IPS DF 6.9 (cell line): ENCODE results near the gene SPOP.
"Not testable (repeated sequence)": the region's sequence is repeated elsewhere in the genome, so short reads cannot be mapped to it uniquely, and the experiment has no call there.

Experiments
- DNase-seq: peaks from one replicate; pipeline ENCODE4 v3.0.0-alpha.2; 2013; ENCODE audit warnings: low read depth, low spot score
- H3K27ac ChIP-seq: one replicate; pipeline ENCODE4 v1.5.1; 2013; ENCODE audit warnings: low read length, control low read depth
- H3K27me3 ChIP-seq: 2 replicates; pipeline ENCODE4 v1.6.1; 2013; ENCODE audit warnings: mild to moderate bottlenecking, low read length; ENCODE audit not compliant: control insufficient read depth, insufficient read depth
- H3K36me3 ChIP-seq: 2 replicates; pipeline ENCODE4 v1.6.1; 2013; ENCODE audit warnings: low read length; ENCODE audit not compliant: control insufficient read depth, insufficient read depth
- H3K4me1 ChIP-seq: 2 replicates; pipeline ENCODE4 v1.6.1; 2013; ENCODE audit warnings: low read length; ENCODE audit not compliant: control insufficient read depth, insufficient read depth
- H3K4me3 ChIP-seq: 2 replicates; pipeline ENCODE4 v1.5.1; 2013; ENCODE audit warnings: mild to moderate bottlenecking, low read length
- H3K9me3 ChIP-seq: 2 replicates; pipeline ENCODE4 v1.6.1; 2013; ENCODE audit warnings: low read length, inconsistent platforms; ENCODE audit not compliant: control insufficient read depth, insufficient read depth
- WGBS: extraction: QIAGEN DNeasy Blood & Tissue Kit; methylation state at CpG from one replicate; pipeline ENCODE4 v1.1.7; 2013; ENCODE audit warnings: mixed read lengths, missing lambda C conversion rate; ENCODE audit not compliant: insufficient read length, insufficient coverage; 5-methylcytosine and 5-hydroxymethylcytosine counted together

Gene SPOP

DNA sequence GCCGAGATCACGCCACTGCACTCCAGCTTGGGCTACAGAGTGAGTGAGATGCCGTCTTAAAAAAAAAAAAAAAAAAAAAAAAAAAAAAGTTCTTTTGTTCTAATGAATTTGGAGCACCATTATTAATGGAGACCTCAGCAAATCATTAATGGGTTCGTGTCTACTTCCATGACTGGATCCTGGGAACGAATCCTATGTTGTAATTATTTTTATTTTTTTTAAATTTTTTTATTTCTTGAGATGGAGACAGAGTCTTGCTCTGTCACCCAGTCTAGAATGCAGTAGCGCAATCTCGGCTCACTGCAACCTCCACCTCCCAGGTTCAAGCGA lies 30.7 kb downstream of the SPOP start:
- no CpG with 5 or more reads among the region's 8 CpGs for WGBS
- Histone ChIP-seq H3K27ac (no peak overlapping the region), H3K9me3 (no peaks in the 10 kb centered on the region), H3K4me3 (no peak overlapping the region), H3K4me1 (no peaks in the 10 kb centered on the region; the same call in 1 of the 2 replicates), H3K36me3 (no peaks in the 10 kb centered on the region), H3K27me3 (no peaks in the 10 kb centered on the region)
- no peak for DNase-seq

DNA sequence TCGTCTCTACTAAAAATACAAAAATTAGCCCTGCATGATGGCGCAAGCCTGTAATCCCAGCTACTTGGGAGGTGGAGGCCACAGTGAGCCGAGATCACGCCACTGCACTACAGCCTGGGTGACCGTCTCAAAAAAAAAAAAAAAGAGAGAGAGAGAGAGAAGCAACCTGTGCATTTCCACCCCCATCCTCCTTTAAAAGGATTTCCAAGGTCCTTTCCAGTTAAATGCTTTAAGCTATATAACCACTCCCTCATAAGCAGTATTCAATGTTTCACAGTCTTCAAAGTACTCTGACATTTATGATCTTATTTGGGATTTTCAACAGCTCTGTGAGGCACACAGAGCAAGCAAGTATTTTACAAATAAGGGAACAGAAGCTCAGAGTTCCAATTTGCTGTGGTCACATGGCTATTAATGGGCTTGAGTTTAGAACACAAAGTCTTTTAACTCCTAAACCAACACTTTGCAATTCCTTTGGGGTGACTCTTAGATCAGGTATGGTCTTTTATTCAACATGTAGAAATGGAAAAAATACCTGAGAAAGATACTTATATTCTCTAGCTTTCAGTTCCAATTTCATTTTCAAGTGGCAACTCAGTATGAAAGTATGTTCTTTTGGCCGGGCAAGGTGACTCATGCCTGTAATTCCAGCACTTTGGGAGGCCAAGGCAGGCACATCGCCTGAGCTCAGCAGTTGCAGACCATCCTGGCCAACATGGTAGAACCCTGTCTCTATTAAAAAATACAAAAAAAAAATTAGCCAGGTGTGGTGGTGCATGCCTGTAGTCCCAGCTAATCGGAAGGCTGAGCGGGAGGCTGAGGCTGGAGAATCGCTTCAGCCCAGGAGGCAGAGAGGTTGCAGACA lies 31.3 kb downstream of the SPOP start:
- no peaks in the 10 kb centered on the region for H3K36me3 ChIP-seq
- H3K4me1 ChIP-seq, result no peaks in the 10 kb centered on the region; the same call in 1 of the 2 replicates
- H3K27me3 ChIP-seq, result no peaks in the 10 kb centered on the region
- no peak for DNase-seq
- no peak overlapping the region for H3K4me3 ChIP-seq
- no CpG with 5 or more reads among the region's 10 CpGs for WGBS
- no peaks in the 10 kb centered on the region for H3K9me3 ChIP-seq
- H3K27ac ChIP-seq, result no peak overlapping the region

DNA sequence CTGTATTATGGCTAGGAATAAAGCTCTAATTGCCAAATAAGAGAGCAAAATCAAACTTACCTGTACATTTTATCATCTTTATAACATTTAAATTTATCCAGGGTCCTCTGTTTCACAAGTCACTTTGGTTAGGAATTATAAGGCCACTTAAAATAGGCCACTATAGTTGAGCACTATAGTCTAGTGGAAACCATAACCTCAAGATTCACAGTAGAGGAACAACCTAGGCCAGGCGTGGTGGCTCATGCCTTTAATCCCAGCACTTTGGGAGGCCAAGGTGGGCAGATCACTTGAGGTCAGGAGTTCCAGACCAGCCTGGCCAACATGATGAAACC lies 31.9 kb downstream of the SPOP start:
- H3K27me3 ChIP-seq, H3K36me3 ChIP-seq, DNase-seq, H3K4me3 ChIP-seq, H3K4me1 ChIP-seq, H3K9me3 ChIP-seq, H3K27ac ChIP-seq: not testable (repeated sequence)
- no CpG with 5 or more reads among the region's 1 CpG for WGBS

DNA sequence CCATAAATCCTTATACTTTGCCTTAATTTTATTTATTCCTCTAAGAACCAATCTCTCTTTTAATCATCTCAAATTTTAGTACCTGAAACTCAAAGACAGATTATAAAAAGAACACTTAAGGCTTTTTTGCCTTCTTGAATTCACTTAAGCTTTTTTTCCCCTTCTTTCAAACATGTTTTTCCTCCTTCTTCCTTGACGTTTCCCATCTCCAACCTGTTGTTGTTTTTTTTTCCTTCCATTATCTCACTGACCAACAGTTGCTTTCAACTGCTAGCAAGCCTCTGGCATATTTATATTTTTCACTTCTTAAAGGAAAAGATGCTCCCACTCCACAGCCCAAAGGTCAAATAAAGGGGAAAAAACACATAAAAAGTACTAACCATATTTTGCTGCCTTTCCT lies 32.2 kb downstream of the SPOP start:
- no peaks in the 10 kb centered on the region for H3K9me3 ChIP-seq
- H3K27ac ChIP-seq, result no peak overlapping the region
- no peaks in the 10 kb centered on the region for H3K27me3 ChIP-seq
- no peaks in the 10 kb centered on the region for H3K36me3 ChIP-seq
- no peak overlapping the region for H3K4me3 ChIP-seq
- no CpG with 5 or more reads among the region's 1 CpG for WGBS
- DNase-seq, result no peak
- H3K4me1 ChIP-seq, result no peaks in the 10 kb centered on the region; the same call in 1 of the 2 replicates

DNA sequence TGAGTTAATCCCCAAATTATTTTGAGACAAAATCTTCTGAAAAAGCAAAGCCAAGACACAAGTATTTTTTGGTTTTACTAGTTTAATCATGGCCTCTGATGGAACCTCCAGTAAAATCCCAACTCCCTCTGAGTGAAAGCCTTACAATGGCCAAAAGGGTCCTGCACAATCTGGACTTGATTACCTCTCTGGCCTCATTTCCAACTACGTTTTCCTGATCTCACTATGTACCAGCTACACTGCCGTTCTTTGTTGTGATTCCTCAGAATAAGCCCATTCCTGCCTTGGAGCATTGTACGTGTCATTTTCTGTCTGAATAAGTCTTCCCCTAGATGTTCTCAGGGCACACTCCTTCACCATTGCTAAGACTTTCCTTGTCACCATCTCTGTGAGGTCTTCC lies 37.3 kb downstream of the SPOP start:
- no peak overlapping the region for H3K27ac ChIP-seq
- H3K27me3 ChIP-seq, result no peaks in the 10 kb centered on the region
- no peak overlapping the region for H3K4me3 ChIP-seq
- no peak for DNase-seq
- no peaks in the 10 kb centered on the region for H3K36me3 ChIP-seq
- no CpG with 5 or more reads among the region's 3 CpGs for WGBS
- H3K9me3 ChIP-seq, result no peaks in the 10 kb centered on the region
- H3K4me1 ChIP-seq, result no peaks in the 10 kb centered on the region

DNA sequence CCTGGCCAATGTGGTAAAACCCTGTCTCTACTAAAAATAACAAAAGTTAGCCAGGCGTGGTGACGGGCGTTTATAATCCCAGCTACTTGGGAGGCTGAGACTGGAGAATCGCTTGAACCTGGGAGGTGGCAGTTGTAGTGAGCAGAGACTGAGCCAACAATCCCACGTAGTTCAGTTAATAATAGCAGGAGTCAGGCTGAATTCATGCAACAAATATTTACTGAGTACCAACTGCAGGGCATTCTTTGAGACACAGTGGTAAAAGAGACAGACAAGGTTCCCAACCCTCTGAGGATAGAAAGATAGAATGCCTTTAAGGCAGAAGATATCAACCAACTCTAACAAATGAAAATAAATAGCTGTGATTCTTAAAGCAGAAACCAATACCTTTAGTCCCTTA lies 39.1 kb downstream of the SPOP start:
- no peaks in the 10 kb centered on the region for H3K4me1 ChIP-seq
- no peak overlapping the region for H3K4me3 ChIP-seq
- WGBS, result no CpG with 5 or more reads among the region's 5 CpGs
- H3K9me3 ChIP-seq, result no peaks in the 10 kb centered on the region
- H3K27ac ChIP-seq, result no peak overlapping the region
- H3K27me3 ChIP-seq, result no peaks in the 10 kb centered on the region
- H3K36me3 ChIP-seq, result no peaks in the 10 kb centered on the region
- DNase-seq, result no peak

DNA sequence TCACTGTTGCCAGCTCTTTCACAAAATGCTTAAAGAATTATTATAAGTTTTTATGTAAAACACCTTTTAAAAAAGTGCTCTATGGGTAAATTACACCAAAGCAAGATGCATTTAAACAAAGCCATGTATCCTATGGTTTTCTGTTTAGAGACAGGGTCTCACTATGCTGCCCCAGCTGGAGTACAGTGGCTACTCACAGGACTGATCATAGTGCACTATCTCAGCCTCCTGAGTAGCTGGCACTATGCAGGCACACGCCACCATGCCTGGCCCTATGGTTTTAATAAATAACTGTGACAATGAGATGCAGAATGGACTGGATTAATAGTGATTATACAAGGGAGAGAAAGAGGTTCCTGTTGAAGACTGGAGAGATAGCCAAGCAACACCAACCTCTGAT lies 40.2 kb downstream of the SPOP start:
- no CpG with 5 or more reads among the region's 1 CpG for WGBS
- no peak for DNase-seq
- H3K36me3 ChIP-seq, result no peaks in the 10 kb centered on the region
- H3K4me3 ChIP-seq, result no peak overlapping the region
- H3K27ac ChIP-seq, result no peak overlapping the region
- no peaks in the 10 kb centered on the region for H3K9me3 ChIP-seq
- H3K27me3 ChIP-seq, result no peaks in the 10 kb centered on the region
- no peaks in the 10 kb centered on the region for H3K4me1 ChIP-seq

DNA sequence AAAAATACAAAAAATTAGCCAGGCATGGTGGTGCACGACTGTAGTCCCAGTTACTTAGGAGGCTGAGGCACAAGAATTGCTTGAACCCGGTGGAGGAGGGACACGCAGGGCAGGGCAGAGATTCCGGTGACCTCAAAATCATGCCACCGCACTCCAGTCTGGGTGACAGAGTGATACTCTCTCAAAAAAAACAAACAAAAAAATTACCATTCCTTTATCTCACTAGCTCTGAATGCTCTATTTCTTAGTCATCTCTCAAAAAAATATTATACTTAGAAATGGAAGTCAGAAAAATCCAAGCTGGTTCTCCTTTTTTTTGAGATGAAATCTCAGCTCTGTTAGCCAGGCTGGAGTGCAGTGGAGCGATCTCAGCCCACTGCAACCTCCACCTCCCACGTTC lies 40.8 kb downstream of the SPOP start:
- Histone ChIP-seq H3K27me3 (no peaks in the 10 kb centered on the region), H3K4me3 (no peak overlapping the region), H3K36me3 (no peaks in the 10 kb centered on the region), H3K9me3 (no peaks in the 10 kb centered on the region), H3K4me1 (no peaks in the 10 kb centered on the region), H3K27ac (no peak overlapping the region)
- no CpG with 5 or more reads among the region's 7 CpGs for WGBS
- DNase-seq, result no peak

DNA sequence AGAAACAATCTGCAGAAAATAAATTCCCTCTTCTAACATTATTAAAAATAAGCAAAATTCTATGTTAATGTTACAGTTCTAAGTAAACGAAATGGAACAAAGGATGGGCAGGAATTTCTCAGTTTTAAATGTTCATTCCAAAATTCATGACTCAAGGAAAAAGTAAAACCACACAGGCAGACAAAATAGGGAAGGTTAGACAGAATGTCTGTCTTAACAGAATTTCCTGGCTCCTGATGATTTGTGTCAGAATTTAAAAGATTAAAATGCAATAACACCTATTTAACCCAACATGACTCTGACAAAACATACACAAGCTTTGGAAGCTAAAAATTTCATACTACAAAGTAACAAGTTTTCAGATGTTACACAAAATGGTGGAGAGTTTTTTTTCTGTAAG lies 42.8 kb downstream of the SPOP start:
- Histone ChIP-seq H3K27ac (no peak overlapping the region), H3K9me3 (no peaks in the 10 kb centered on the region), H3K4me1 (no peaks in the 10 kb centered on the region), H3K4me3 (no peak overlapping the region), H3K36me3 (no peaks in the 10 kb centered on the region), H3K27me3 (no peaks in the 10 kb centered on the region)
- DNase-seq, result no peak
- no CpG with 5 or more reads among the region's 1 CpG for WGBS

DNA sequence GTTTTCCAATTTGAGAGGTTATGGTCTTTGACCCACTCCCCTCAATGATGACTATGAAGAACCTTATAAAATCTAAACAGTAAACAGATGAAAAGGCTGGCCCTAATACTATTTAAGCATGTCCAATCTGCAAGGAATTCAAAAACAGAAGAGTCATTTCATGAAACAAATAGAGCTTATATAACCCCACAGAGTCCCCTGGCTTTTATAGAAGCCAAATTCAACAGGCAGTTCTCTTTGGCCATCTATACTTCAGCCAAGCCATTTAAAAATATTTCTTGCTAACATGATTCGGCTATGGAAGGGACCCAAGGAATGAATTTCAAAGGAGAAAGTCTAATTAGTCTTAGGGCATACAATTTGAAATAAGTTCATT lies 43.4 kb downstream of the SPOP start:
- H3K27me3 ChIP-seq, result no peaks in the 10 kb centered on the region
- H3K36me3 ChIP-seq, result no peaks in the 10 kb centered on the region
- no peak overlapping the region for H3K4me3 ChIP-seq
- no peaks in the 10 kb centered on the region for H3K4me1 ChIP-seq
- H3K27ac ChIP-seq, result no peak overlapping the region
- no peaks in the 10 kb centered on the region for H3K9me3 ChIP-seq
- WGBS, result no CpG with 5 or more reads among the region's 1 CpG
- DNase-seq, result no peak

DNA sequence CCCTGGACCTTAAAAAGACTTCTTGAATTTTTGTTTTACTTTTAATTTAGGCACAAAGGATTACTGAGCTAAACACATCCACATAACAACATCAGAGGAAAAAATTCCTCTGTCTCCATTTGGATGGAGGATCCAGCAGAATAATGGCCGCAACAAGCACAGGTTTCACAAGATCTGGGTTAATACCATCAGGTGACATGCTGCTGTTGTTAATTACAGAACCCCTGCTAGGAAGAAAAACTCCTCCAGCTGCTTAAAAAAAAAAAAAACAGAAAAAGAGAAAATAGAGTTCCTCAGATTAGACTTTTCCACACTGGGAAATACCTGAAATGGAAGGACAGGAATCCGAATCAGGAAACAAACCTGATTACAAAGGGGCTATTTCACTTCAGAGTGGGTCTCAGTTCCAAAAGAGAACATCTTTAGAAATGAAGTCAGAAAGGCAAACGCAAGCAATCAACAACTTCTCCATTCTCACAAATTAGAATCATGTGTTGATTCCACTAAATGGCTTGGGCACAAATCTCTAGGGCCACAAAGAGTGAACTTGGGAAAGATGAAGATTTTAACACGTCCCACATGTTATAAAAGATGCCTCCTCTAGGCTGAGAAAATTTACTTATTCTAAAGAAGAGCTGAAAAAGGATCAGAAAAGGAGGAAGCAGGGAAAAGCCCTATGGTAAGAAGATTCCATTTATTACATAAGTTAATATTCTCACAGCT lies 44.0 kb downstream of the SPOP start:
- H3K9me3 ChIP-seq, result no peaks in the 10 kb centered on the region
- no peaks in the 10 kb centered on the region for H3K27me3 ChIP-seq
- no peaks in the 10 kb centered on the region for H3K4me1 ChIP-seq
- DNase-seq, result no peak
- no peak overlapping the region for H3K27ac ChIP-seq
- H3K4me3 ChIP-seq, result no peak overlapping the region
- WGBS, result no CpG with 5 or more reads among the region's 4 CpGs
- no peaks in the 10 kb centered on the region for H3K36me3 ChIP-seq
